GM23248 (cell line): Measurements from ENCODE around the gene ITGA6. TPM values are rescaled to one million over a fixed set of nuclear protein-coding genes. Genes with fewer than 3 reads are reported as not detected.
A peak's percentile ranks its signal among the peaks of the same experiment; 100 is the strongest.

Experiments
- DNase-seq: peaks from one replicate; pipeline ENCODE4 v3.0.0-alpha.2; 2015
- H2AFZ ChIP-seq: fragments of 200-600 bp; sonication (generic); 2 replicates; pipeline ENCODE4 v1.6.1; 2016; ENCODE audit warnings: antibody characterized with exemption
- H3F3A ChIP-seq: fragments of 200-600 bp; sonication (generic); 2 replicates; pipeline ENCODE4 v1.6.1; 2016; ENCODE audit warnings: mild to moderate bottlenecking, antibody characterized with exemption, mixed run types; ENCODE audit not compliant: insufficient read depth
- H3K27ac ChIP-seq: fragments of 200-600 bp; sonication (generic); 2 replicates; pipeline ENCODE4 v1.5.1; 2016; ENCODE audit warnings: mild to moderate bottlenecking
- H3K27me3 ChIP-seq: fragments of 200-600 bp; sonication (generic); replicated peaks from 2 replicates; pipeline ENCODE4 v1.6.1; 2016; ENCODE audit warnings: mild to moderate bottlenecking; ENCODE audit not compliant: insufficient read depth
- H3K36me3 ChIP-seq: fragments of 200-600 bp; sonication (generic); 2 replicates; pipeline ENCODE4 v1.6.1; 2016; ENCODE audit warnings: low read depth, mild to moderate bottlenecking
- H3K4me1 ChIP-seq: fragments of 200-600 bp; sonication (generic); 2 replicates; pipeline ENCODE4 v1.6.1; 2016; ENCODE audit warnings: mild to moderate bottlenecking; ENCODE audit not compliant: insufficient read depth
- H3K4me2 ChIP-seq: fragments of 200-600 bp; sonication (generic); one replicate; pipeline ENCODE4 v1.6.1; 2016; ENCODE audit warnings: mild to moderate bottlenecking; ENCODE audit not compliant: unreplicated experiment
- H3K4me3 ChIP-seq: fragments of 200-600 bp; sonication (generic); 2 replicates; pipeline ENCODE4 v1.5.1; 2016; ENCODE audit warnings: mild to moderate bottlenecking
- H3K79me2 ChIP-seq: fragments of 200-600 bp; sonication (generic); 2 replicates; pipeline ENCODE4 v1.6.1; 2016; ENCODE audit warnings: mild to moderate bottlenecking; ENCODE audit not compliant: insufficient read depth
- H3K9ac ChIP-seq: fragments of 200-600 bp; sonication (generic); 2 replicates; pipeline ENCODE4 v1.6.1; 2016; ENCODE audit warnings: mild to moderate bottlenecking
- H3K9me2 ChIP-seq: fragments of 200-600 bp; sonication (generic); 2 replicates; pipeline ENCODE4 v1.6.1; 2016; ENCODE audit warnings: mixed run types, mild to moderate bottlenecking, moderate library complexity; ENCODE audit not compliant: insufficient read depth
- H3K9me3 ChIP-seq: fragments of 200-600 bp; sonication (generic); one replicate; pipeline ENCODE4 v1.6.1; 2017; ENCODE audit warnings: low read depth
- H4K20me1 ChIP-seq: fragments of 200-600 bp; sonication (generic); 2 replicates; pipeline ENCODE4 v1.6.0; 2016; ENCODE audit not compliant: insufficient read depth
- EZH2 ChIP-seq: fragments of 200-600 bp; sonication (generic); IDR thresholded peaks from 2 replicates; pipeline ENCODE4 v1.6.1; 2018; ENCODE audit warnings: antibody characterized with exemption, mild to moderate bottlenecking; ENCODE audit not compliant: insufficient read depth, poor library complexity, severe bottlenecking
- EZH2phosphoT487 ChIP-seq: fragments of 200-600 bp; sonication (generic); IDR thresholded peaks from 2 replicates; pipeline ENCODE4 v1.6.1; 2018; ENCODE audit warnings: antibody characterized with exemption, moderate library complexity, mild to moderate bottlenecking, low read depth; ENCODE audit not compliant: insufficient read depth
- WGBS, 2 experiments: methylation state at CpG; one replicate each; pipeline ENCODE4 v1.1.6; 2015 to 2017; ENCODE audit warnings: low lambda C conversion rate in 2 of 2, low coverage in 1 of 2; ENCODE audit errors: missing lambda C conversion rate in 2 of 2; 5-methylcytosine and 5-hydroxymethylcytosine counted together
- in situ Hi-C: fragments of 300-500 bp; cut with MboI; formaldehyde crosslinking; loops from 2 replicates; pipeline ENCODE4 v1.15.0; 2020
- polyA plus RNA-seq: library from polyadenylated mRNA; unstranded; fragments of >200 nt; fragmentation: Nextera tagmentation; extraction: Ambion mirVana; gene quantifications from 2 replicates; pipeline ENCODE4 v1.2.1, GENCODE V29; 2016
- total RNA-seq: library from RNA; depleted of rRNA; stranded (reverse); fragments of >200 nt; shearing (Covaris generic); gene quantifications from 2 replicates; pipeline ENCODE4 v1.2.3, GENCODE V29; 2014

The ITGA6 gene
- total and polyA plus RNA-seq, 2 experiments from 2014 or later: 20.3 to 45.4 TPM

GRCh38 chr2:172430027-172430426 is 2.6 kb downstream of the ITGA6 start:
- Histone ChIP-seq H3K36me3 (no peaks in the 10 kb centered on the region), H3K79me2 (peaks cover 46% of the 10 kb centered on the region), H3K4me2 (peak overlapping the region; percentile 99), H3K9ac (no peak overlapping the region), H3K27me3 (no peaks in the 10 kb centered on the region), H3K4me3 (no peak overlapping the region), H2AFZ (no peak overlapping the region), H3F3A (peaks cover 12% of the 10 kb centered on the region), H3K27ac (no peak overlapping the region), H3K4me1 (0 out of 2 replicates have a peak, but pooled peaks cover 11% of the 10 kb centered on the region), H4K20me1 (no peaks in the 10 kb centered on the region), H3K9me2 (no peaks in the 10 kb centered on the region), H3K9me3 (no peaks in the 10 kb centered on the region)
- in situ Hi-C loops: no loop called here
- TF ChIP-seq EZH2 (no peak), EZH2phosphoT487 (no peak)
- WGBS, 2 experiments: 57 to 60% methylated on average over 1 of the region's 1 CpG
- DNase-seq: no peak

- Histone ChIP-seq H2AFZ (no peak overlapping the region), H3K4me1 (0 out of 2 replicates have a peak, but pooled peaks cover 11% of the 10 kb centered on the region), H3F3A (peaks cover 12% of the 10 kb centered on the region), H3K9ac (no peak overlapping the region), H3K27ac (no peak overlapping the region), H3K9me2 (no peaks in the 10 kb centered on the region), H4K20me1 (no peaks in the 10 kb centered on the region), H3K4me2 (no peak overlapping the region), H3K79me2 (peaks cover 46% of the 10 kb centered on the region), H3K4me3 (no peak overlapping the region), H3K9me3 (no peaks in the 10 kb centered on the region), H3K27me3 (no peaks in the 10 kb centered on the region), H3K36me3 (no peaks in the 10 kb centered on the region)
- 98% methylated on average over 3 of the region's 3 CpGs for WGBS, 2 experiments
- in situ Hi-C loops: no loop called here
- peak; percentile 35 for DNase-seq
- no peak for TF ChIP-seq EZH2phosphoT487
- TF ChIP-seq EZH2: no peak
Measured at GRCh38 chr2:172430678-172431077, 3.3 kb downstream of the ITGA6 start.

GRCh38 chr2:172431463-172431862 is 4.1 kb downstream of the ITGA6 start:
- Histone ChIP-seq H3K36me3 (no peaks in the 10 kb centered on the region), H3K9me2 (no peaks in the 10 kb centered on the region), H3K9me3 (no peaks in the 10 kb centered on the region), H3K27ac (no peak overlapping the region), H2AFZ (no peak overlapping the region), H3K27me3 (no peaks in the 10 kb centered on the region), H3F3A (peaks cover 12% of the 10 kb centered on the region), H3K9ac (no peak overlapping the region), H3K79me2 (peaks cover 46% of the 10 kb centered on the region), H3K4me2 (no peak overlapping the region), H3K4me3 (no peak overlapping the region), H3K4me1 (0 out of 2 replicates have a peak, but pooled peaks cover 11% of the 10 kb centered on the region), H4K20me1 (no peaks in the 10 kb centered on the region)
- TF ChIP-seq EZH2 (no peak), EZH2phosphoT487 (no peak)
- 59 to 75% methylated on average over 4 of the region's 4 CpGs for WGBS, 2 experiments
- DNase-seq: no peak
- in situ Hi-C loops: no loop called here

GRCh38 chr2:172431993-172432392 is 4.6 kb downstream of the ITGA6 start:
- Histone ChIP-seq H3K9me3 (no peaks in the 10 kb centered on the region), H3K79me2 (peaks cover 47% of the 10 kb centered on the region), H3K9ac (no peak overlapping the region), H2AFZ (no peak overlapping the region), H3K36me3 (no peaks in the 10 kb centered on the region), H3K4me1 (peaks cover 11% of the 10 kb centered on the region; the same call in 1 of the 2 replicates), H3K4me2 (no peak overlapping the region), H3K27ac (no peak overlapping the region), H3K27me3 (no peaks in the 10 kb centered on the region), H3K9me2 (no peaks in the 10 kb centered on the region), H4K20me1 (no peaks in the 10 kb centered on the region), H3F3A (peaks cover 13% of the 10 kb centered on the region), H3K4me3 (no peak overlapping the region)
- 68 to 69% methylated on average over 2 of the region's 2 CpGs for WGBS, 2 experiments
- TF ChIP-seq EZH2 (no peak), EZH2phosphoT487 (no peak)
- no peak for DNase-seq
- in situ Hi-C loops: no loop called here

- Histone ChIP-seq H3K27me3 (no peaks in the 10 kb centered on the region), H4K20me1 (no peaks in the 10 kb centered on the region), H3K27ac (no peak overlapping the region), H3F3A (peaks cover 17% of the 10 kb centered on the region), H3K9ac (no peak overlapping the region), H3K4me3 (no peak overlapping the region), H2AFZ (no peak overlapping the region), H3K4me2 (no peak overlapping the region), H3K79me2 (peaks cover 51% of the 10 kb centered on the region), H3K9me2 (no peaks in the 10 kb centered on the region), H3K36me3 (no peaks in the 10 kb centered on the region), H3K4me1 (peaks cover 23% of the 10 kb centered on the region), H3K9me3 (no peaks in the 10 kb centered on the region)
- in situ Hi-C loops: no loop called here
- no peak for DNase-seq
- WGBS, 2 experiments: 90 to 92% methylated on average over 3 of the region's 3 CpGs
- no peak for TF ChIP-seq EZH2phosphoT487
- TF ChIP-seq EZH2: no peak
Measured at GRCh38 chr2:172433144-172433543, 5.8 kb downstream of the ITGA6 start.
